ENCODE measurements around the gene CRKL. TPM values are rescaled to one million over a fixed set of nuclear protein-coding genes. Genes with fewer than 3 reads are reported as not detected.

The CRKL gene
- total and polyA plus RNA-seq, 2 donors: 34.8 to 41.8 TPM

- 10% methylated on average over 39 of the region's 39 CpGs for WGBS
- Histone ChIP-seq H3K4me3 (ENCODE audit: low read depth, low read length) (no peak overlapping the region), H3K4me1 (ENCODE audit: insufficient read depth) (no peaks in the 10 kb centered on the region), H3K27ac (ENCODE audit: low read depth) (no peak overlapping the region), H3K36me3 (ENCODE audit: insufficient read depth) (no peaks in the 10 kb centered on the region)
- peak; percentile 46 for DNase-seq (ENCODE audit: extremely low spot score)
Measured at GRCh38 chr22:20979243-20979809, 62.1 kb downstream of the CRKL start.

GRCh38 chr22:20979940-20980453 lies 62.8 kb downstream of the CRKL start:
- 43% methylated on average over 13 of the region's 13 CpGs for WGBS
- Histone ChIP-seq H3K4me3 (ENCODE audit: low read depth, low read length) (no peak overlapping the region), H3K27ac (ENCODE audit: low read depth) (no peak overlapping the region)

GRCh38 chr22:20980523-20980922 lies 63.3 kb downstream of the CRKL start:
- Histone ChIP-seq H3K4me3 (ENCODE audit: low read depth, low read length) (no peak overlapping the region), H3K27ac (ENCODE audit: low read depth) (no peak overlapping the region)
- DNase-seq (ENCODE audit: extremely low spot score): no peak

More at GRCh38 chr22:20979940-20980453, 62.8 kb downstream of the CRKL start:
- no peaks in the 10 kb centered on the region for H3K36me3 ChIP-seq (ENCODE audit: insufficient read depth)
- no peak for DNase-seq (ENCODE audit: extremely low spot score)
- H3K4me1 ChIP-seq (ENCODE audit: insufficient read depth): no peaks in the 10 kb centered on the region

GRCh38 chr22:20980938-20981722 lies 63.9 kb downstream of the CRKL start:
- WGBS: 63% methylated on average over 10 of the region's 10 CpGs
- Histone ChIP-seq H3K4me3 (ENCODE audit: low read depth, low read length) (peak overlapping the region; percentile 86), H3K27ac (ENCODE audit: low read depth) (peak overlapping the region; percentile 89), H3K36me3 (ENCODE audit: insufficient read depth) (no peaks in the 10 kb centered on the region), H3K4me1 (ENCODE audit: insufficient read depth) (no peaks in the 10 kb centered on the region)
- no peak for DNase-seq (ENCODE audit: extremely low spot score)

More at GRCh38 chr22:20980523-20980922, 63.3 kb downstream of the CRKL start:
- H3K4me1 ChIP-seq (ENCODE audit: insufficient read depth): no peaks in the 10 kb centered on the region
- no peaks in the 10 kb centered on the region for H3K36me3 ChIP-seq (ENCODE audit: insufficient read depth)
- 78% methylated on average over 4 of the region's 4 CpGs for WGBS

- under 1% methylated on average over 87 of the region's 87 CpGs for WGBS
- peak; percentile 37 for DNase-seq (ENCODE audit: extremely low spot score)
- H3K4me3 ChIP-seq (ENCODE audit: low read depth, low read length): peak within 1 kb of the TSS; percentile 86
- no peaks in the 10 kb centered on the region for H3K36me3 ChIP-seq (ENCODE audit: insufficient read depth)
- H3K27ac ChIP-seq (ENCODE audit: low read depth): peak within 1 kb of the TSS; percentile 89
- H3K4me1 ChIP-seq (ENCODE audit: insufficient read depth): no peaks in the 10 kb centered on the region
Measured at GRCh38 chr22:20981787-20982562, 64.8 kb downstream of the CRKL start, which contains the start of gene LZTR1. LZTR1 (plus strand) TSS chr22:20982297; CDS start chr22:20982372, 75 bp downstream.

GRCh38 chr22:20982563-20982882 lies 65.3 kb downstream of the CRKL start:
- 2% methylated on average over 12 of the region's 12 CpGs for WGBS
- Histone ChIP-seq H3K36me3 (ENCODE audit: insufficient read depth) (no peaks in the 10 kb centered on the region), H3K27ac (ENCODE audit: low read depth) (no peak overlapping the region), H3K4me1 (ENCODE audit: insufficient read depth) (no peaks in the 10 kb centered on the region), H3K4me3 (ENCODE audit: low read depth, low read length) (peak overlapping the region; percentile 86)
- no peak for DNase-seq (ENCODE audit: extremely low spot score)

- Histone ChIP-seq H3K27ac (ENCODE audit: low read depth) (no peak overlapping the region), H3K4me1 (ENCODE audit: insufficient read depth) (no peaks in the 10 kb centered on the region)
Measured at GRCh38 chr22:20983081-20983771, 66.0 kb downstream of the CRKL start.

GRCh38 chr22:20985720-20986119 lies 68.5 kb downstream of the CRKL start:
- H3K27ac ChIP-seq (ENCODE audit: low read depth): no peak overlapping the region
- no peaks in the 10 kb centered on the region for H3K36me3 ChIP-seq (ENCODE audit: insufficient read depth)
- H3K4me3 ChIP-seq (ENCODE audit: low read depth, low read length): no peak overlapping the region
- WGBS: 97% methylated on average over 7 of the region's 7 CpGs
- DNase-seq (ENCODE audit: extremely low spot score): no peak
- H3K4me1 ChIP-seq (ENCODE audit: insufficient read depth): no peaks in the 10 kb centered on the region

More at GRCh38 chr22:20983081-20983771, 66.0 kb downstream of the CRKL start:
- Histone ChIP-seq H3K36me3 (ENCODE audit: insufficient read depth) (no peaks in the 10 kb centered on the region), H3K4me3 (ENCODE audit: low read depth, low read length) (no peak overlapping the region)
- no peak for DNase-seq (ENCODE audit: extremely low spot score)
- WGBS: 72% methylated on average over 5 of the region's 5 CpGs

- no peaks in the 10 kb centered on the region for H3K36me3 ChIP-seq (ENCODE audit: insufficient read depth)
- no peak overlapping the region for H3K4me3 ChIP-seq (ENCODE audit: low read depth, low read length)
- WGBS: 97% methylated on average over 1 of the region's 1 CpG
- H3K27ac ChIP-seq (ENCODE audit: low read depth): no peak overlapping the region
- H3K4me1 ChIP-seq (ENCODE audit: insufficient read depth): no peaks in the 10 kb centered on the region
- DNase-seq (ENCODE audit: extremely low spot score): no peak
Measured at GRCh38 chr22:20986365-20986764, 69.2 kb downstream of the CRKL start.

GRCh38 chr22:20987375-20987774 lies 70.2 kb downstream of the CRKL start:
- Histone ChIP-seq H3K4me3 (ENCODE audit: low read depth, low read length) (no peak overlapping the region), H3K27ac (ENCODE audit: low read depth) (no peak overlapping the region), H3K4me1 (ENCODE audit: insufficient read depth) (no peaks in the 10 kb centered on the region), H3K36me3 (ENCODE audit: insufficient read depth) (no peaks in the 10 kb centered on the region)
- 89% methylated on average over 14 of the region's 14 CpGs for WGBS
- no peak for DNase-seq (ENCODE audit: extremely low spot score)

GRCh38 chr22:20988573-20989322 lies 71.5 kb downstream of the CRKL start:
- no peak overlapping the region for H3K27ac ChIP-seq (ENCODE audit: low read depth)
- no peaks in the 10 kb centered on the region for H3K4me1 ChIP-seq (ENCODE audit: insufficient read depth)
- 87% methylated on average over 16 of the region's 16 CpGs for WGBS
- no peaks in the 10 kb centered on the region for H3K36me3 ChIP-seq (ENCODE audit: insufficient read depth)
- no peak for DNase-seq (ENCODE audit: extremely low spot score)
- no peak overlapping the region for H3K4me3 ChIP-seq (ENCODE audit: low read depth, low read length)

GRCh38 chr22:20989323-20990138 lies 72.3 kb downstream of the CRKL start:
- Histone ChIP-seq H3K4me1 (ENCODE audit: insufficient read depth) (no peaks in the 10 kb centered on the region), H3K36me3 (ENCODE audit: insufficient read depth) (no peaks in the 10 kb centered on the region), H3K4me3 (ENCODE audit: low read depth, low read length) (no peak overlapping the region), H3K27ac (ENCODE audit: low read depth) (no peak overlapping the region)
- 66% methylated on average over 17 of the region's 17 CpGs for WGBS
- no peak for DNase-seq (ENCODE audit: extremely low spot score)
